Spleen (tissue), 7 donors: ENCODE data around the gene MINK1.

ENCODE experiments used
- POLR2A ChIP-seq, 3 donors: fragments of 450-650 bp; IDR thresholded peaks; one replicate each; pipeline ENCODE4 v1.5.1; 2017; ENCODE audit warnings: antibody characterized with exemption in 3 of 3, mild to moderate bottlenecking in 1 of 3
- POLR2AphosphoS5 ChIP-seq, 3 donors: sonication (generic); formaldehyde crosslinking; IDR thresholded peaks; one replicate each; pipeline ENCODE4 v1.5.1; 2017; ENCODE audit warnings: antibody characterized with exemption in 3 of 3
- TF ChIP-seq, protein P1 (sequence below), 11 experiments: fragments of 200-600 bp in 7 of 11; fragments of 450-650 bp in 4 of 11; sonication (generic) in 4 of 11; IDR thresholded peaks in 8 of 11; conservative IDR thresholded peaks in 3 of 11; 1 replicate in 7 of 11; 2 replicates in 4 of 11; pipeline versions ENCODE4 v1.4.0 to v1.8.0; 2016 to 2021; ENCODE audit warnings: antibody characterized with exemption in 11 of 11, inconsistent platforms in 4 of 11, mild to moderate bottlenecking in 1 of 11
- donor health status: DM: no; HTN: no; CAD: no; lungs with moderate emphysema.
- donor health status: DM: no; HTN: no; CAD: no.
- donor health status: DM: no; HTN: no; CAD: no.

DNA sequence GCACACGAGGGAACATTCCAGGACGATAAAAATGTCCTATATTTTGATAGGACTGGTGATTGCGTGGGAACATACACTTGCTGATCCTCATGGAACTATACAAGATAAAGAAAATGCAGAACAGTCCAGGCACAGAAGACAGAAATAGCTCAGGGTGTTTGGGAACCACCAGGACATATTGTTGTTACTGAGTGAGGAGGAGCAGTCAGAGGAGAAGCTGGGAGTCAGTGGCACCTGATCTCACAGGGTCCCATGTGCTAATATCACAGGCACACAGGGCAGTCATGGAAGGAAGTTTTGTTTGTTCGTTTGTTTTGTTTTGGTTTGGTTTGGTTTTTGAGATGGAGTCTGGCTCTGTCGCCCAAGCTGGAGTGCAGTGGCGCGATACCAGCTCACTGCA is 20.4 kb upstream of the MINK1 start:
- TF ChIP-seq, protein P1, sequence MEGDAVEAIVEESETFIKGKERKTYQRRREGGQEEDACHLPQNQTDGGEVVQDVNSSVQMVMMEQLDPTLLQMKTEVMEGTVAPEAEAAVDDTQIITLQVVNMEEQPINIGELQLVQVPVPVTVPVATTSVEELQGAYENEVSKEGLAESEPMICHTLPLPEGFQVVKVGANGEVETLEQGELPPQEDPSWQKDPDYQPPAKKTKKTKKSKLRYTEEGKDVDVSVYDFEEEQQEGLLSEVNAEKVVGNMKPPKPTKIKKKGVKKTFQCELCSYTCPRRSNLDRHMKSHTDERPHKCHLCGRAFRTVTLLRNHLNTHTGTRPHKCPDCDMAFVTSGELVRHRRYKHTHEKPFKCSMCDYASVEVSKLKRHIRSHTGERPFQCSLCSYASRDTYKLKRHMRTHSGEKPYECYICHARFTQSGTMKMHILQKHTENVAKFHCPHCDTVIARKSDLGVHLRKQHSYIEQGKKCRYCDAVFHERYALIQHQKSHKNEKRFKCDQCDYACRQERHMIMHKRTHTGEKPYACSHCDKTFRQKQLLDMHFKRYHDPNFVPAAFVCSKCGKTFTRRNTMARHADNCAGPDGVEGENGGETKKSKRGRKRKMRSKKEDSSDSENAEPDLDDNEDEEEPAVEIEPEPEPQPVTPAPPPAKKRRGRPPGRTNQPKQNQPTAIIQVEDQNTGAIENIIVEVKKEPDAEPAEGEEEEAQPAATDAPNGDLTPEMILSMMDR (IDR thresholded peaks at IDR 0.05 in 8 of 11, conservative IDR thresholded peaks at IDR 0.05 in 3 of 11), result no peak
- no peak for TF ChIP-seq POLR2AphosphoS5 (IDR thresholded peaks at IDR 0.05)
- TF ChIP-seq POLR2A (IDR thresholded peaks at IDR 0.05), result no peak
